EH (cell line): Measurements from ENCODE around the gene CREBBP.
"Not testable (repeated sequence)": the region's sequence is repeated elsewhere in the genome, so short reads cannot be mapped to it uniquely, and the experiment has no call there.

Experiments used
- DNase-seq: peaks from one replicate; pipeline ENCODE4 v3.0.0-alpha.2; 2015; ENCODE audit warnings: low read depth

Gene CREBBP

DNA sequence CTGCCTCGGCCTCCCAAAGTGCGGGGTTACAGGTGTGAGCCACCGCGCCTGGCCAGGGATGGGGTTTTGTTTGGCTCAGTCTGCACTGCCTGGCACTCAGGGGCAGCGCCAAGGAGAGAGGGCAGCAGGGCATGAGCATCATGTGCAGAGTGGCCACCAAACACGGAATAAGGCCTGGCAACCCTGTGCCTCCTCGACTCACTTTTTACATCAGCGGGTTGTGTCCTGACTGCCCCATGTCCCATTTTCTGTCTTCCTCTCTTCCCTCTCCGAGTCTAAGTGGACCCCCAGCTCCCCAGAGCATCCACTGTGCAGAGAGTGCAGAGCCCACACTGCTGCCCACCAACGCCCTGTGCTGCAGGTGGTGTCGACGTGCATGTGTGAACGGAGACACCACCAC, 145.0 kb downstream of the CREBBP start:
- DNase-seq: no peak

DNA sequence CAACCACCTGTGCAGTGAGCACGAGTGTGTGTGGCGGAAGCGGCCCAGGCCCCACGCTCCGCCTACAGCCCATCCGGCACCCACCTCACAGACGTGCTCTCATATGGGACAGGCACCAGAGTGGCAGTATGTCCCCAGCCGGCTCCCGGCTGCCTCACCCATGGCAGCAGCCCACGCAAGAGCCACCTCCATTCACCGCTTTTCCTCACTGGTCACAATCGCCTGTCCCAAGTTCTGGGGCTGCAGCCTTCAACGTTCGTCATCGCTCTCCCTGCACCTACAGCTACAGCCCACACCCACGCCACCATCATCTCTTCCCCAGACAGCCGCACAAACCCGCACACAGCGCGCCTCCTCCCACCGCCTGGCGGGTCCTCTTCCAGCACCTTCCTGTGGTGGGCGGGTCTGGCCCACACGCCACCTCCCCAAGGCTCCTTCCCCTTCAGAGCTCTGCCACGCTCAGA, 145.7 kb downstream of the CREBBP start:
- DNase-seq: no peak

DNA sequence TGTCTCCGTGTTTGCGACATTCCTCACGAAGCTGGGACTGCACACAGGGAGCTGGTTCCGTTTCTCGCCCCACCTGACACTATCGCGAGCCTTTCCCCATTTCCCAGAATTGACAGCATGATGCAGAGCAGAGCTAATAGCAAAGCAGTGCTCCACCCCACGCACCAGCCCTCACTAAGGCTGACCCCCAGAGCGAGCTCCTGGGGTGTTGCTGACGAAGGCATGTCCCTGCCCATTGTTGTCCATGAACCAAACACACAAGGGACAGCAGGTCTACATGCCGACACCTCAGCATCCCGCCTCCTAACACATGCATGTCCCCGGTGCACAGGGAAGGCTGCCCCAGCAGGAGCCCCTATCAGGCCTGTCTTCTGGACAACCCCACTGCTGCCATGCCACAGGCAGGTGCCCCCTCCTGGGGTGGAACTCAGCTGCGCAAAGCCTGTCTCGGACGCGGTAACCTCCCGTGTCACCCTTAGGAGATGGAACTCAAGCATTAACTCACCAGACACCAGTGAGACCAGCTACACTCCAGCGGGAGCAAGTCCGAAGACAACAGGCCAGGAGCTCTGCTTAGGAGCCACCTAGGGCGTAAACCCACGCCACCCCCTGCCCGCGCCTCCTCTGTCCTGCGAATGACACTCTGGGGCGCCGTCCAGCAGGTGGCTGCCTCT, 146.3 kb downstream of the CREBBP start:
- DNase-seq: no peak

DNA sequence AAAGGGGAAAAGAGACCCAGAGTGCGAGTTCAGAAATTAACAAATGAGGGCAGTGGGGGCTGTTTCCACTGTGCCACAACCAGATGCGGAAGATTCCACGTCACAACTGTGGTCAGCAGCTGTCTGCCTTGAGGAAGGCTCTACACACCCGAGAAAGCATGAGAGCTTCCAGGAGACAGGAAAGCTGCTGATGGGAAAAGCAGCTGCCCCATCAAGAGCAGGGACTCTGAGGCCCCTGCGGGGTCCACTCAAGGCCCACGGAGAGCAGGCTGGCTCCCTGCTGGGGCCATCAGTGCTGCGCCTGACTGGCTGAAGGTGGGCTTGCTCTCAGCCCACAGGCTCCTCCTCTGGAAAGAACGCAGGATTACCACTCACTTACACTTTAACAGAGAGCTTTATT, 148.3 kb downstream of the CREBBP start:
- no peak for DNase-seq

DNA sequence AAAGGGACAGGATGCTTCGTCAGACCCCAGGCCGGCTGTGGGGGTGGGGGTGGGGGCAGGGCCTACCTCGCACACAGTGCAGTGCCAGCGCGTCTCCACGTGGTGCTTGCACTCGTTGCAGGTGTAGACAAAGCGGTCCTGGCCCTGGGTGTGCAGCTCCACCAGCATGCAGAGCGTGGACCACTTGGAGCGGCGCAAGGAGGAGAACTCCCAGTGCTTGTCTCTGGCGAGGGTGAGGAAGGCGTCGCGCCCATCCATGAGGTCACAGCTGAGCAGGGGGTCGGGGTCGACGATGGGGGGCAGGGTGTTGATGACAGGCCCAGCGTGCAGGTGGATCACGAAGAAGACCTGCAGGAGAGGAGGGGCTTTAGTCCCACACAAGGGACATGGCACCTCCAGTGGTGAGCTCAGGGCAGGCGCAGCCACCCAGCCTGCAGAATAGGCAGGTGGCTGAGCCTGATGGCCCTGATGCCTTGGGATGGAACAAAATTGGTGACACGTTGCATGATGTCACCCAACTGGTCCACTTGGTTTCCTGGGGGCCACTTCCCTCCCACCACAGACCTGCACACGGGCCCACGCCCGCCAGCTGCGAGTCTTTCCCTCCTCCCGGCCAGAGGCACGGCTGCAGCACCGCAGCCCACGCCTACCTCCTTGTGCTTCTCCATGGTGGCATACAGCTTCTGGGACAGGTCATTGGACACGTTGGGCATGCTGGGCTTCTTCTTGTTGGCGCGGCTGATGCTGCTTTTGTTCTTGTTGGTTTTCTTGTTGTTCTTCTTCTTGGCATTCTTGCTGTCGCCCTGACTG, 149.2 kb downstream of the CREBBP start:
- no peak for DNase-seq

DNA sequence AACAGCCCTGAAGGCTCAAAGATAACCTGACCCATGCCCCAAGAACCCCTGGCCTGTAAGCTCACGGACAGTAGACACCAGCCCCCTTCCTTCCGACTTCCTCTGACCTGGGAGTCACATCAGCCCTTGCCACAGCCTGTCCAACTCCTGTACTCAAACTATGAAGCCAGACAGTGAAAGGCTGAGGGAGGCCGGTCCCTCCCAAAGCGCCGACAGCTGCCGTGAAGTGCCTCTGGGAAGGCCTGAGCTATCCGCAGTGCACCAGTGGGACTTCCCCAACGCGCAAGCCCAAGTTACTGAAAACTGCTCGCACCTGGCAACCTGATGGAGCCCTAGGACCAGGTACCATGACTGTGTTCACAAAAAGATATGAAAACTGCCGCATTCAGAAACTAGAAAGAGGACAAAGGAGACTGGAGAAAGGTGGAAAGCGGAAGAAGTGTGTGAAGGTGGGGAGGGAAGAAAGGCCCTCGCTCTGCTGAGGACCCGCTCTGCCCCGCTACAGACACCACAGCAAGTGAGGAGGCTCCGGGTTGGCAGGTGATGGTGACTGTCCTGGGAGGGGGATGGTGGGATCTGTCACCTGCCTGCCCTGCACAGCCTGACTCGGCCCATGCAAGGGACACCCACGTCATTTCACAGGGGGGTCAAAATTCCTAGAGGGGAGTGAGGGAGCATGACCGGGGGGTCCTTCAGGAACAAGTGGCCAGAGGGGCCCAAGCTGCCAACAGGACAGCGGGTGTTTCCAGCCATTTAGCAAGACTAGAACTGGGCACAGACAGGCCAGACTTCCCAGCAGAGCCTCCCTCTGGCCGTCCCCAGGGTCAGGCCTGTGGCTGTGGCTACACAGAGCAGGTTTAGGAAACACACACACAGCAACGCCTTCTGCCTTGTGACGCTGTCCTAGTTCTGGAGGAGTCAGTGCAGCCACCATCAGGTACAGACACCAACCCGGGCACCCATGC, 150.1 kb downstream of the CREBBP start:
- no peak for DNase-seq

DNA sequence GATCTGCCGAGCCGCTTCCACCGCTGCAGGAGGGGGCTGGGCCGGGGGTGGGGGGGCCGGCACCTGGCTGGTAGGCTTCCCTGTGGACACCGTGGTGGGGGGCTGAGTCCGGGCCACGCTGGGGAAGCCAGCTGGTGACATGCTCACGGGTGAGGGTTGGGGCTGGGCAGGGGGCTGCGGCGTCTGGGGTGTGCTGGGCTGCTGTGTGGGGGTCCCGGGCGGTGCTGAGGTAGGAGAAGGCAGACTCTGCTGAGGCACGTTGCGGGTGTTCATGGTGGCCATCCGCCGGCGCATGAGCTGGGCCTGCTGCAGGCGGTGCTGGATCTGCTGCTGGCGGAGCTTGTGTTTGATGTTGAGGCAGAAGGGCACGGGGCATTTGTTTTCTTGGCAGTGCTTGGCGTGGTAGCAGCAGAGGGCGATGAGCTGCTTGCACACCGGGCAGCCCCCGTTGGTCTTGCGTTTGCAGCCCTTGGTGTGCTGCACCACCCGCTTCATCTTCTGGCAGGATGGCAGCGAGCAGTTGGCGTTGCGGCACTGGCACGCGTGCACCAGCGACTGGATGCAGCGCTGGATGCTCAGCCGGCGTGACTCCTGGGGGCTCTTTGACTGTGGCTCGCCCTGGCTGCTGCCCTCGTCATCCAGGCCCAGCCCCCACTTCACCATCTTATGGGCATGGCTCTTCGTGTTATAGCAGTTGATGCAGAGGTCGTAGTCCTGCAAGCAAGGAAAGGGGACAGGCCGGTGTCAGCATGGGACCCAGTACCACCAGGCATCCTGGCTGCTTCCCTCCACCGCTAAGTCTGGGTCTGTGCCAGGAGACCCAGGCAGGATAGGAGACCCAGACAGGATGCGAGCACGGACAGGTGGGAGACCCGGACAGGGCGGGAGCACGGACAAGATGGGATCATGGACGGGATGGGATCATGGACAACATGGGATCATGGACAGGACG, 151.1 kb downstream of the CREBBP start:
- no peak for DNase-seq

DNA sequence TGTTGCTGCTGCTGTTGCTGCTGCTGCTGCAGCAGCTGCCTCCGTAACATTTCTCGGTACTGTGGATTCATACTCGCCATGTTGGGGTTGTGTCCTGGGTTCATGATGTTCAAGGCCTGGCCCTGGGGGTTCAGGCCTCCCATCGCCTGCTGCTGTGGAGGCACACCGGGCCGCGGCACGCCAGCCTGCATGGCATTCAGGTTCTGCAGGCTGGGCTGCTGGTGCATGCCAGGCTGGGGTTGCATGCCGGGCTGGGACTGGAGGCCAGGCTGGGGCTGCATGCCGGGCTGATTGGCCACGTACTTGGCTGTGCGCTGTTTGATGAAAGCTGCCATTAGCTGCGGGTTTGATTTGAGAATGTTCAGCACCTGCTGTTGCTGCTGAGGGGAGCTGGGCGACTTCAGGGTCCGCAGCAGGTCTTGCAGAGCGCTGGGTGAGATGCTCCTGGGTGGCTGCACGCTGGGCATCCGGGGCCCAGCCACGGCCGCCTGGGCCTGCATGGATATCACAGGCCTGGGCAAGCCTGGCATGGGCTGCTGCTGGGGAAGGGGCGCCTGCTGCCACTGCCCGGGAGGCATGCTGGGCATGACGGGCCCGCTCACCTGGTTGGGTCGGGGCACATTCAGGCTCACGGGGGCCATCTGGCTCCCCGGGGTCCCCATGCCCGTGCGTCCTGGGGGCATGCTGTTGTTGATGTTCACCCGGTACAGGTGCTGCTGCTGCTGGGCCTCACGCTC, 151.9 kb downstream of the CREBBP start:
- DNase-seq: no peak

DNA sequence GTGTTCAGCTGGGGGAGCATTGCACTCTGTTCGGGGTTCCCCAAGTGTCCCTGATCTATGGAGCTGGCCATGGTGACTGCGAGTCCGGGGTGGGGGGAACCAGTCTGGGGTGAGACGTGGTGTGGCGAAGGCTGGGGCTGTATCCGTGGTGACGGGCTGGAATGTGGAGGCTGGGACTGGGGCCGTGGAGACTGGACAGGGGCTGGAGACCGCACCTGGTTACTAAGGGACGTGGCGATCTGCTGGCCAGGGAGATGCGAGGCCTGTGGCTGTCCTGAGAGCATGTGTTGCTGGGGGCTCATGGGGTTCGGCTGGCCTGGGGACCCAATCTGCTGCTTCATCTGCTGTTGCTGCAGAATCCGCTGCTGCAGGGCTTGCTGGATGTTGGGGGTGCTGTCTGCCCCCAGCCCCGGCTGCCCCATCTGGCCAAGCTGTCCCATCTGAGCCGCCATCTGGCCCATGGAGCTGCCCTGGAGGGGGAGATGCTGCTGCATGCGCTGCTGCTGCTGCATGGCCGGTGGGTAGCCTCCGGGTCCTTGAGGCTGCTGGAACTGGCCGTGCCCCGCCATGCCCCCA, 152.6 kb downstream of the CREBBP start:
- DNase-seq: no peak

DNA sequence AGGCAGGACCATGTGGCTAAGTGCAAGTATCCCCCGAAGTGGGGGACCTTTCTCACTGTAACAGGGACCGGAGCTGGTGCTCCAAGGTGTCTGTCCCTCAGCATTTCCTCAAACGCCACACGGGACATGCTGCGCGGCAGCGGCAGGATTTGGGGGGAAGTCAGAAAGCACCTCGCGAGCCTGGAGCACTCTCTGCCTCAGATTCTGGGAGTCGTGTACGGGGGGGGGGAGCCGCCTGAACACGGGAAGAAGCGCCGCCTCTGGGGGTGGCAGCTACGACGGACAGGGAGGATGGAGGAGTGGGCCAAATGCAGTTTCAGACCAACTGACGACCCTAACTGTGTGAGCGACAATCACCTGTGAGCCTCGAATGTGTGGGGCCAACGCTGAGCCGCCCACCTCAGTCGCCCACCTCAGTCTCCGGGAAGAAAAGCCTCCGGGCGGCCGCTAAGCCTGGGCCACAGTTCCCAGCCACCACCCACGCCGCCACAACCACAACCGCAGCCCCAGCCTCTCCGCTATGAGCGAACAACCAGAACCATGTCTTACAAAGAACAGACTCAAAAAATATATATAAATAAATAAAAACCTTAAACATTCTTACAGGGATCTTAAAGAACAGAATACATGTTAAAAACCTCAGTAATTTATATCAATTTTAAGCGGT, 154.4 kb downstream of the CREBBP start:
- no peak for DNase-seq

DNA sequence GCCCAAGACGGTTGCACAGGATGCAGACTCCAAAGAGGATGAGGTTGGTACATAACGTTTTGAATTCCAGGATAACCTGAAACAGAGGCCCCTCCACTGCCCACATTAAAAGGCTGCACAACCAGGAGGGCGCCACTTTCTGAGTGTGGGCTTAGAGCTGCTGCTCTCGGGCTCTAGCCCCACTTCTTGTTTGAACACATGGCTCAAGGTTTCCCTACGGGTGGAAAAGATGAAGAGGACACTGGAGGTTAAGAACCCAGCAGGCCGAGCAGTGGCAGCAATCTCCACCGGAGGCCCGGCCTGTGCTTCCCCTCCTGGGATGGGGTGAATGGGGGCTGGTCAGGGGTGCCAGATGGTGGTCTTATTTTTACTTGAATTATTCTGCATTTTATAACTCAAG, 155.2 kb downstream of the CREBBP start:
- no peak for DNase-seq

DNA sequence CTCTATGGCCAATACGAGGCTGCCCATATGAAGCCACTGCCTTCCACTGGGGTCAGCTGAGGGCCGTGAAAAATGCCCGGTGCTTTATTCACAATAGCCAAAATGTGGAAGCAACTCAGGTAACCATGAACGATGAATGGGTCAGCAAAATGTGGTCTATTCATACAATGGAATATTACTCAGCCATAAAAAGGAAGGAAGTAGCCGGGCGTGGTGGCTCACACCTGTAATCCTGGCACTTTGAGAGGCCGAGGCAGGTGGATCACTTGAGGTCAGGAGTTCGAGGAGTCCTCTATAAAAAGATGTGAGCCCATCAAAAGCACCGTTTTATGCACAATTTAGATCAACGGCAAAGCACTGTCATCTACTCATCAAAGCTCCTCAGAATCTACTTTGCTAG, 158.0 kb downstream of the CREBBP start:
- DNase-seq: no peak

DNA sequence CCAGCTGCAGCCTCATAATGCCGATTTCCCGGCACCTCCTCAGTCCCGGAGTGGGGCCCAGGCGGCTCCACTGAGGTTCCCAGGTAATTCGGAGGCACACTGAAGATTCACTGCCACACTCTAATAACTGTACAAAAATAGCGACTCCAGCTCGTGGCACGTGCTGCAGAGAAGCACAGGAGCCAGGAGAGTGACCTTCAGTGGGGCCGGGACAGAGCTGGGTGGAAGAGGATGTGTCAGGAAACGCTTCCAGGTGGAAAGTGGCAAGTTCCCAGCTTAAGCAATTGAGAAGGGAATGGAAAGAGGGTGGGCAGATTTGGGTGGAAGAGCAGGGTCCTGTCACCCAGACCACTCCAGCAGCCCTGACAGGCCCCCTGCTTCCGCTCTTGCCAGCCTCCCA, 160.1 kb downstream of the CREBBP start:
- DNase-seq: no peak

DNA sequence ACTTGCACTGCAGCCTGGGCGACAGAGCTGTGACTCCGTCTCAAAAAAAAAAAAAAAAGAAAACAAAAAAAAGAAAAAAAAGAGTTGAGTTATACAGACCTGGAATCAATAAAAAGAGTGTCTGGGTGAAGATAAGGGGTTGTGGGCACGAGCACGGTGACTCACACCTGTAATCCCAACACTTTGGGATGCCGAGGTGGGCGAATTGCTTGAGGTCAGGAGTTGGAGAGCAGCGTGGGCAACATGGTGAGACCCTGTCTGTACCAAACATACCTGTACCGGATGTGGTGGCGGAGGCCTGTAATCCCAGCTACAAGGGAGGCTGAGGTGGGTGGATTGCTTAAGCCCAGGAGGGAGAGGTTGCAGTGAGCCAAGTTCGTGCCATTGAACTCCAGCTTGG, 161.9 kb downstream of the CREBBP start:
- no peak for DNase-seq

DNA sequence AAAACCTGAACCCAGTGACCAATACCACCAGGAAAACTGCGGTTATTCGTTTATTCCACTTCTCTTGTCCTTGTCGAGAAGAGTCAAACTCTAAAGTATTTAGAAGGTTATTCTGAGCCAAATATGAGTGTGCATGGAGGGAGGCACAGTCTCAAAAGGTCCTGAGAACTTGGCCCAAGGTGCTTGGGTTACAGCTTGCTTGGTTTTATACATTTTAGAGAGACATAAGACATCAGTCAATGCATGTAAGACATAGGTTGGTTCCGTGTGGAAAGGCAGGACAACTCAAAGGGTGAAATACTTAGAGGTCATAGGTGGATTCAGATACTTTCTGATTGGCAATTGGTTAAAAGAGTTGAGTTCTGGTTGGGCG, 162.5 kb downstream of the CREBBP start:
- no peak for DNase-seq

DNA sequence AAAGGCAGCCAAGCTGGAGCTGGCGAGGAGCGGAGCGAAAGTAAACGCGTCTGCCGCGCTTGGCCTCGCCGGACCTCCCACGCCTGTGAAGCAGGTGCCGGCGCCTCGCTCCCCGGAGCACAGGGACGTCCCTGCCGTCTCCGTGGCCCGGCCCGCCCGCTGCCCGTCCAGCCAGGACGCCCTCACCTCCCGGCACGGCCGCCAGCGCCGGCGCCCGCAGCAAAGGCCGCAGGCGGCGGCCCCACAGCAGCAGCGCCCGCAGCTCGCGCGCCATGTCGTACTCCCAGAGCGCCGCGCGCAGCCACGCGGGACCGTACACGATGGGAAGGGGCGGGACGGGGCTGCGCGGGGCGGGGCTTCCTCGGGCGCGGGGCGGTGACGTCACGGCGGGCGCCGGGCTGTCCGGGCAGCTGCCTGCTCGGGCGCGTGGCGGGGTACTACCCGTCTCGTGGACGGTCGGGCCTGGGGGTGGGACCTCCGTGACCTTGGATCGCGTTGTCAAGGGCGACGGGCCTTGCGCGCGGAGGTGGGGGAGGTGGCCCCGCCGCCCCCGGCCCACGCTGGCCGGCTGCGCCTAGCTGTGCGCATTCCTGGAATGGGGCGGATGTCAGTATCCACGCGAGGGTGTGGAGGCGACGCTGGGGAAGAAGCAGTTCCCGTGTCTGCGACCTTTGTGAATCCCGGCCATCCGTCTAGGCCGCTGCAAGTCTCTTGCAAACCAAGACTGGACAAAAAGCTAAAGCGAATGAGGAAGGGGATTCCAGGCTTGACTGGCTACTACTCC, 163.1 kb downstream of the CREBBP start, which contains the start of gene TRAP1:
TSS of gene TRAP1 (minus strand) at position 290 of the 784 bp plus-strand sequence. CDS start at position 274, 16 bp downstream.
- peak; percentile 83 for DNase-seq

DNA sequence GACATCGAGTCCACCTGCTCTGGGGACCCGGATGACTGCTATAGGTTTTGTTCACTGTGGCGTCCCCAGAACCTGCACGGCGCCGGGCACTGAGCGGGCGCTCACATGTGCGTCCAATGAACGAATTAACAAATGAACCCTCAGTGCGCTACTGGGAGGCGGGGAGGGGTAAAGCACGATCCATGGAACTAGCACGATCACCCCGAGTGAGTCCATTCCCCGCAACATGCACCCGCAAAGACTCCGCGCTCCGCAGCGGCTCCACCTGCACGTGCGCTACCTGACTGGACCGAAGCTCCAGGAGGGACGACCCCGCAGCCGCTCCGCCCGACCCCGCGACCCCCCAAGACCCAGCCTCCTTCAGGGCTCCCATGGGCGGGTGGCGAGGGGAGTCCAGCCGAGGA, 163.7 kb downstream of the CREBBP start:
- DNase-seq: peak; percentile 24

DNA sequence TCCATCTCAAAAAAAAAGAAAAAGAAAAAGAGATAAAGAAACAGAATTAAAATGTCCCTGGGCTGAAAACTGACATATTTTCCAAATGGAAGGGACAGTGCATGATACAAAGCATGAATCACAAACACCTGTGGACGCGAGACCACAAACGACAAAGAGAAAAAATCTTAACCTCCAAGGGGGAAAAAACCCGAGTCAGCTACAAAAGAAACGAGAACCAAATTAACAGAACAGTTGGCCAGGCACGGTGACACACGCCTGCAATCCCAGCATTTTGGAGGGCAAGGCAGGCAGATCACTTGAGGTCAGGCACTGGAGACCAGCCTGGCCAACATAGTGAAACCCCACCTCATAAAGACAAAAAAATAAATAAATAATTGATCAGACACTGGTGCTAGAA, 165.1 kb downstream of the CREBBP start:
- DNase-seq: no peak

DNA sequence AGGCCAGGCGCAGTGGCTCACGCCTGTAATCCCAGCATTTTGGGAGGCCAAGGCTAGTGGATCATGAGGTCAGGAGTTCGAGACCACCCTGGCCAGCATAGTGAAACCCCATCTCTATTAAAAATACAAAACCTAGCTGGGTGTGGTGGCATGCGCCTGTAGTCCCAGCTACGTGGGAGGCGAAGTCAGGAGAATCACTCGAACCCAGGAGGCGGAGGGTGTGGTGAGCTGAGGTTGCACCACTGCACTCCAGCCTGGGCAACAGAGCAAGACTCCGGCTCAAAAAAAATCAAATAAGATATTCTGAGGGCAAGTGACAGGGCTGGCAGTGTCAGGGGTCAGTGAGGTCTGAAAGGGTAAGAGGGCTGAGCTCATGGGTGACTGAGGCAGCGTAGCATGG, 166.1 kb downstream of the CREBBP start:
- not testable (repeated sequence) for DNase-seq
